Measurements from ENCODE around the gene PLIN4.

The PLIN4 gene

DNA sequence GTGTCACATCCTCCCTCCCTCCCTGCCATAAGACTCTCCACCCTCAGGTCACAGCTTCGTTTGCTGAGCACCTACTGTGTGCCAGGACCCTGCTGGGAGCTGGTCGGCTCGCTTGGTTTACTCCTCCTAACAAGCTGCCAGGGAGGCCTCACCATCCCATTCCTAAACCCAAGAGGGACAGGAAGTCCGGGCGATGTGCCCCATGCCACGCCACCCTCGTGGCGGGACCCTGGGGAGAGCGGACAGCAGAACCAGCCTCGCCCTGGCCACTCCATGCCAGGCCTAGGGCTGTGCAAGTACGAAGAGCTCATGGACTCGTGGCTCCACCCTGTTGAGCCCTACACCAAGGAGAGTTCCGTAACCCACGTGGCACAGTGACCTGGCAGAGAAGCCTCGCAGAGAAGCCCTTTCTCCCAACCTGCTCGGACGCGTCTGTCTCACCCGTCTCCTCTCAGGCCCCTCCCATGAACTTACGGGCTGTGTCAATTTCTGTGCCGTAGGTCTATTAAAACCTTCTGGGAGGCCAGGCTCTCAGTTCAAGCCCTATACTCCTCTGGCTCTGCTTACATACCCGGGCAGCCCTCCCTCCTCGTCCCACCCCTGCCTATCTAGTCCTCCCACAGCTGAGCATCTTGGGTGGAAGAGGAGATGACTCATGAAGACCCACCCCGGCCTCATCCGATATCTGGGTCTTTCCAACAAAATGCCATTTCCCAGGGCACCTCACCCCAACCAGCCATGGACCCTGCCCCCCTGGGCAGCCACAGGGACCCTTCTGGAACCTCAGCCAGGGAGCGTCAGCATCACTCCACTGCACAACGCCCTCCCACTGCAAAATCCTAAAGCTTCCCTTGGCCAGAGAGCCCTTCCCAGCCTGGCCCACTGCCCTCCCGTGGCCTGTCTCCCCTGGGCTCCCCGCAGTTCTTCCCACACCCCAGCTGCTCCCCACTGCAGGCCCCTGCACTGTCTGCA is 63.3 kb downstream of the PLIN4 start:
- DNase-seq, result no peak

DNA sequence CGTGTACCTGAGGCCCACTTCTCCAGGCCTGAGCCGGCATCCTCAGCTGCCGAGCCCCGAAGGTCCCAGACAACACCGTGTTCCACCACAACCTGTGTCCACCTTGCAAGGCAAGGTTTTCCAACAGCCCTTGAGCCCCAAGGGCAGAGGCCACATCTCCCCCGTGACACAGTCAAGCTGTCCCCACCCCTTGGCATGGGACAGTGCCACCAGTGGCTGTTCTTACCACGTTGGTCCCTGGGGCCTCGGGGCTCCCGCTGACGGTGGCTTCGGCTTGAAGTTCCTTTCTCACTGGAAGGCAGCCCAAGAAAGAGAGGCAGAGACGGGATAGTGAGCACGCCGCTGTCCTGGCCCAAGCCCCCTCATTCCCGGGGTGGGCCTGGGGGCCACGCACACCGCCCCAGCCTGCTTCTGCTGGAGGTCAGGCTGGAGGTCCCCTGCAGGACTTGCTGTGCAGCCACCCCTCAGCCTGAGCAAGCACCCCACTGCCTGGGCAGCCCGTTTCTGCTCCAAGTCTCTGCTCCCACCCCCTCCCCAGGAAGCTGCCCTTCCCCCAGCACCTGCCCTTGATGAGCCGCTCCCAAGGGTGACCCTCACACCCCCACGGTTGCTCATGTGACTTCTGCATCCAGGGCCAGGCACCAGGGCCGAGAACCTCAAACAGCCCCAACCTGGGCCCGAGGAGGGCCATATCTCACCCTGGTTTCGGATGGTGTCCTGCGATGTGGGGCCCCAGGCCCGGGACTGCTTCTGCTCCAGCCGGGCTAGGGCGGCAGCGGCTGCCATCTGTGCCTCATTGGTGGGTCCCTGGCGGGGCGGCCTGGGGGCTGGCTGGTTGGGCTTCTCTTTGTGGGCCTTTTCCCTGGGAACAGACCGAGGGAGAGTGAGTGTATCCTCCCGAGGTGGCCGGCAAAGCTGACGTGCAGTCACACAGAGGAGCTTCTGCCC is 64.8 kb downstream of the PLIN4 start:
- no peak for DNase-seq

DNA sequence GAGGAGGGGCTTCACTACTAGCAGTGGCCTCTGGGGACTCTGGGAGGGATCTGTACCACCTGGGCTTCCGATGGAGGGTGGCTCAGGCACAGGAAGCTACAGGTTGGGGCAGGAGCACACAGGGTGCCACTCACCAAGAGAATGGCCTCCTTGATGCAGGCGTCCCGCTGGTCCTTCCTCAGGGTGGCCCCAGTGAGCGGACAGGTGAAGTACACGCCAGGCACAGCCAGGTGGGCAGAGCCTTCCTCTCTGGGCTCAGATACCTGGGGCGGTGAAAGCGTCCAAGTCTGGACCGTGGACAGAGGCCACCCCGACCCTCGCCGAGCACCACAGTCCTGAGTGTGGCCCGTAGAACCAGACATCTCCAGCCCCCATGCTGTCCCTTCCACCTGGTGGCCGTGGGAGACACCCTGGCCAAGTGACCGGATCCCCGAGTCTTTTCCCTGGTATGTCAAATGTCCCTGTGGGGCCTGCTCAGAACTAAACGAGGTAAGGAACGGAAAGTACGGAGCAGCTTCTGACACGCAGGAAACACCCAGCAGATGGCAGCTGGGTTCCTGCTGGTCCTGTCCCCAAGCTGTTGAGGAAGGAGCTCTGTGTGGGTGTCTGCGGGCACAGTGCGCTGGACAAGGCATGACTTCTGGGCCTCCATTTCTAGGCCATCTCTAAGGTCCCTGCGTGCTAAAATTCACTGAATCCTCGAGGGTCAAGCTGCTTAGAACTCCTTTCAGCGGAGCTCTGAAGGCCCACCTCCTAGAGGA is 65.9 kb downstream of the PLIN4 start:
- no peak for DNase-seq

Measured in central memory CD4-positive, alpha-beta T cell (primary cell).